Measurements from ENCODE around the gene GPRC5A. TPM values are rescaled to one million over a fixed set of nuclear protein-coding genes. Genes with fewer than 3 reads are reported as not detected.

Gene GPRC5A
- polyA plus RNA-seq, 12 donors, result 1.4 to 11.0 (median 2.2) TPM; not detected in 1

DNA sequence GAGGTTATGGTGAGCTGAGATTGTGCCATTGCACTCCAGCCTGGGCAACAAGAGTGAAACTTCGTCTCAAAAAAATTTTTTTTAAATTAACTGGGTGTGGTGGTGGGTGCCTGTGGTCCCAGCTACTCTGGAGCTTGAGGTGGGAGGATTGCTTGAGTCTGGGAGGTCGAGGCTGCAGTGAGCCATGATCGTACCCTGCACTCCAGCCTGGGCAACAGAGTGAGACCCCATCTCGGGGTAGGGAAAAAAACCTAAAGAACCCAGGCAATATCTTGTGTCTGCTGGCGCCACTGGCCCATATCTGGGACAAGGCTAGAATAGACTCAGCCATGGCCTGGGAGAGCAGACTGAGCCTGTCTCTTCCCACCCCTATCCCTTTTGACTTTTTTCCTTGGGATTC lies 9.1 kb upstream of the GPRC5A start:
- DNase-seq, result no peak

DNA sequence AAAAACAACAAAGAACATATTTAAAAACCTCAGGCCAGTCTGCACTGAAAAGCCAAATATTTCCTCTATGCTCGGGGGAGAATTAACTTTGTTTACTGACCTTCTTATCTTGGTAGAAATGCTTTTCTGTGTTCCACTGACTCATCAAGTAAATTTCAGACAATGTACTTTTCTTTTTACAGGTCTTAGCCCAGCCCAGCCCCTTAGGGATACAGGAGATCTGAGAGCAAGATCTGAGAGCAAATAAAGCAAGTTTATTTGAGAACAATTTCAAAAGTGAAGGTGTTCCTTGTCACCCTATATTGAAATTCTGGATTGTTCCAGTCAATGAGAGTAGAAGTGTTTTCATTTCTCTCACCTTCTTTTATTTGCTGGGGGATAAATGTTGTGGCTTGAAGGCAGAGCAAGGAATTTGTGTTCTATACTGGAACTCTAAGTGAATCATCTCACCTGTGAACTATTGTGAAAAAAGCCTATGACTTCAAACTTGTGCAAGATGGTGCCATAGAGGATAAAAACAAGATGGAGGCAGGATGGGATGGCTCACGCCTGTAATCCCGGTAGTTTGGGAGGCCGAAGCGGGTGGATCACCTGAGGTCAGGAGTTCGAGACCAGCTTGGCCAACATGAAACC lies 7.9 kb upstream of the GPRC5A start:
- no peak for DNase-seq

GRCh38 chr12:12885096-12885792 lies 6.1 kb upstream of the GPRC5A start:
- no peak for DNase-seq

- no peak for DNase-seq
These were observed 3.9 kb upstream of the GPRC5A start for GRCh38 chr12:12887471-12887870.

DNA sequence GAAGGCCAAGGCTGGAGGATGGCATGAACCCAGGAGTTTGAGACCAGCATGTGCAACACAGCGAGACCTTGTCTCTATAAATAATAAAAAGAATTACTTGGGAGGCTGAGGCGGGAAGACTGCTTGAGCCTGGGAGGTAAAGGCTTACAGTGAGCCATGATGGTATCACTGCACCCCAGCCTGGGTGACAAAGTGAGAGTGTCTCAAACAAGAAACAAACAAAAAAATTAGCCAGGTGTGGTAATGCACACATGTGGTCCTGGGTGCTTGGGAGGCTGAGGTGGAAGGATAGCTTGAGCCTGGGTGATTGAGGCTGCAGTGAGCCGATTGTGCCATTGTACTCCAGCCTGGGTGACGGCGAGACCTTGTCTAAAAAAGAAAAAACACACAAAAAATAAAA lies 1.7 kb upstream of the GPRC5A start:
- DNase-seq, result no peak

DNA sequence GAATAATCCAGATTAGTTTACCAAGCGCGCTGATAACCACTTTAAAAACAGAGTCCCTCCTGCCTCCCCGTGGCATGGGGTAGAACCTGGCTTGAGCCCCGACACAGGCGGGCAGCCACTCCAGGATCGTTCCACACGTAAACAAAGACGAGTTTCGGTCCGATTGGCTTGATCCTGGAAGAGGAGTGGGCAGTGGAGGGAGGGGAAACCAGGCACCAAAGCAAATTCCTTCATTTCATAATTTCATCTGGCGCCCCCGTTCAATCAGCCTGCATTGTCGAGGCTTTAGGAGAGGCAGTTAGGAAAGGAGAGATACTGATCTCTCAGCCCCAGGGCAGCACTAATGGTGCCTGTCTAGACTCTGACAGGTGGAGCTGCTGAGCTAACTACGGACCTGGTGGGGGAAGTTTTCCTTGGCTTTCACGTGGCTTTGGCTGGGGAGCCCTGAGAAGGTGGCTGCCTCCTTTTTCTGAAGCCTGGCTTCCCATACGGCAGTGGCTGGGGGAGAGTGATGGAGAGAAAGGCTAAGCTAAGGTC lies 751 bp upstream of the GPRC5A start:
- peak; percentile 61 for DNase-seq

DNA sequence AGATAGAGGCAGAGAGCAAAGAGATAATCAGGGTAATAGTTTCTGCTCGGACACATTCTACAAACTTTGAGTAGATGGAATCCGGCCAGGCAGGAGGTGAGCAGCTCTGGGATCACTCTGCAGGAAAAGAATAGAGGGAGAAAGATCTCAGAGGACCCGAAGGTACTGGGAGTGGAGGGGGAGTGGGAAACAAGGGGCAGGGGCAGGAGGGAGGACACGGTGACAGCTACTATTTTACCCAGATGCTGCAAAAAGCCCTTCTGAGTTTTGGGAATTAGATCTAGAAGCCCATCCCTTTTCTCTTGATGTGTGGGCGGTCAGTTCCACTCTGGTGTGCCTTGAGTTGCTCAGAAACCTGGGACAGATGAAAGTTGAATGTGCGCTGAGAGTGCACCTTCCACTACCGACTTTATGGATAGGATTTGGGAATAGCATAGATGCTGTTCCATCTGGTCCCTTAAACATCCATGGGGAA lies 556 bp downstream of the GPRC5A start:
- DNase-seq, result no peak

- DNase-seq, result no peak
These were observed 1.3 kb downstream of the GPRC5A start for GRCh38 chr12:12892681-12893141.

DNA sequence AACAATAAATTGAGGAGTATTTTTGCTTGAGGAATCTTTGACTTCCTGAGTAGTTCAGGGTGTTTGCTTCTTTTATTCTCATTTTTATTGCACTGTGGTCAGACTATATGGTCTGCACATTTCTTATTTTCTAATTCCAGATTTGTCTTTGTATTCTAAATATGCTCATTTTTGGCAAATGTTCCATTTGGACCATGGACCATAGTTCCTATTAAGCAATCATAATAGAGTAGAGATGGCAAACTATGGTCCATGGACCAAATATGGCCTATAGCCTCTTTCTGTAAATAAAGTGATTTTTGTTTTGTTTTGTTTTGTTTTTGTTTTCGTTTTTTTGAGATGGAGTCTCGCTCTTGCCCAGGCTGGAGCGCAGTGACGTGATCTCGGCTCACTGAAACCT lies 2.1 kb downstream of the GPRC5A start:
- DNase-seq, result no peak

DNA sequence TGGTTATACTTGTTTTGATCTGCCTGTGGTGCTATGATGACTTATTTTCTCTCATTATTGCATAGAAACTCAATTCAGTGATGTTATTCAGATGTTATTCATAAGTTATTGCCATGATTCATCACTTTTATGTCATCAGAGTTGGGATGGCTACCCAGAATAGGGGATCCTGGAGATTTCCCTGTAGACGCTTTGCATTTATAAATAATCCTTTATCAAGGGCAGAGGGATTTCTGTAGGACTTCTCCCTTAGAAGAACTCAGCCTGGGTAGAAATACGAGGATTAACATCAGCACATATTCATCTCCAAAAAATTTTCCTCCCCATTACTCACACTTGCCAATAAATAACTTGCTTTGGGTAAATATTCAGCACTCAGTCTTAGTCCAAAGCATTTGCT lies 4.9 kb downstream of the GPRC5A start:
- no peak for DNase-seq

GRCh38 chr12:12897302-12897701 lies 5.9 kb downstream of the GPRC5A start:
- no peak for DNase-seq

DNA sequence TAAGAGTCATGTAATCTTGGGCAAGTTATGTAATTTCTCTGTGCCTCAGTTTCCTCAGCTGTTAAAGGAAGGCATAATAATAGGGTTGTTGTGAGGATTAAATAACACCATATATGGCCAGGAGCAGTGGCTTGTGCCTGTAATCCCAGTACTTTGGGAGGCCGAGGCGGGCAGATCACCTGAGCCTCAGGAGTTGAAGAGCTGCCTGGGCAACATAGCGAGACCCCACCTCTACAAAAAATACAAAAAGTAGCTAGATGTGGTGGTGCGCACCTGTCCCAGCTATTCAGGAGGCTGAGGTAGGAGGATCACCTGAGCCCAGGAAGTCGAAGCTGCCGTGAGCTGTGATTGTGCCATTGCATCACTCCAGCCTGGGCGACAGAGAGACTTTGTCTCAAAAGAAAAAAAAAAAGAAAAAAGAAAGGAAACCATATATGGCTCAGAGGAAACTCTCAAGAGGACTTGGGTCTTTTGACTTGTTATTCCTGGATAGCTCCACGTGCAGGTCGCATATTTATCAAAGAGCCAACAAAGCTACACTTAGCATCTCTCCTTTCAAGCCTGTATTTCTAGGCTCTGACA lies 6.9 kb downstream of the GPRC5A start:
- no peak for DNase-seq

DNA sequence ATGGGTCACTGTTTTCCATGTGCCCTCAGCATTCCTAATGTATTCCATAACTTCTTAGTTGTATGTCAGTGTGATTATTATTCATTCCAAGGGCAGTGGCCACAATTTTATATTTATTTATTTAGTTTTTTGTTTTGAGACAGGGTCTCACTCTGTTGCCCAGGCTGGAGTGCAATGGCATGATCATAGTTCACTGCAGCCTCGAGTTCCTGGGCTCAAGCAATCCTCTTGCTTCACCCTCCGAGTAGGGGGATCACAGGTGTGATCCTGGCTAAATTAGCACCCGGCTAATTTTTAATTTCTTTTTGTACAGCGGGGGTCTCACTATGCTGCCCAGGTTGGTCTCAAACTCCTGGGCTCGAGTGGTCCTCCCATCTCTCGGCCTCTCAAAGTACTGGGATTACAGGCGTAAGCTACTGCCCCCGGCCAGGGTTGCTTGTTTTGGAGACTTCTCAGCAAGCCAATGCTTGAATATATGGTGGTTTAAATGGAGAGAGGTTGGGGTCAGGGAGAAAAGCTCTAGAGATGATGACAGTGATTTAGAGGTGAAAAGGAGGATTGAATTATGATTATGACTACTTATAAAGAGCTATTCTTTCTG lies 7.6 kb downstream of the GPRC5A start:
- no peak for DNase-seq

GRCh38 chr12:12899530-12900380 lies 8.4 kb downstream of the GPRC5A start:
- no peak for DNase-seq

GRCh38 chr12:12900786-12901157 lies 9.4 kb downstream of the GPRC5A start:
- no peak for DNase-seq

DNA sequence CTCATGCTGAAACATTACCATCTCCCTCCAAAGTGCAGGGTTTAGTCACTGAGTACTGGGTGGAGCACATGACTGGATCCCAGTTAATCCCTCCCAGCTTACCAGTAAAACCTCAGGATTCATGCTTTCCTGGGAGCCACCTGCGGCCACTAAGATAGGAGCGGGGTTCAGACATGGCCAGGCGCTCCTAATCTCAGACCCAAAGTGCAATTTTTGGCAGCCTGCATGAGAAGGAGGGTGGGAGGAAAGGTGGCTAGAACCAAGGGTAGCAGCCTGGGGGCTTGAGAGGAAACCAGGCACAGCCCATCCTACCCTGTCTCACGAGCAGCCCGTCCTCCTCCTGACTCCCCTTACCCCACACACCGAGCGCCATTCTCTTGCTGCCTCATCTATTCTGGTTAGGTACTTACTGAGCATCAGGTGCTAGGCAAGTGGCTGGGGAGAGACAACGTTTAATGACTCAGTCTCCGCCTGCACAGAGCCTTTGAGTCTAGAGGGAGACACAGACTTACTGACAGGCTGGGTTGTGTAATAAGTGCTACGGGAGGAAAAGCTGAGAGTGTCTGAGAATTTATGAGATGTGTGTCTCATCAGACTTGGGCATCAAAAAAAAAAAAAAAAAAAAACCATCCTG lies 9.9 kb downstream of the GPRC5A start:
- DNase-seq, result no peak

DNA sequence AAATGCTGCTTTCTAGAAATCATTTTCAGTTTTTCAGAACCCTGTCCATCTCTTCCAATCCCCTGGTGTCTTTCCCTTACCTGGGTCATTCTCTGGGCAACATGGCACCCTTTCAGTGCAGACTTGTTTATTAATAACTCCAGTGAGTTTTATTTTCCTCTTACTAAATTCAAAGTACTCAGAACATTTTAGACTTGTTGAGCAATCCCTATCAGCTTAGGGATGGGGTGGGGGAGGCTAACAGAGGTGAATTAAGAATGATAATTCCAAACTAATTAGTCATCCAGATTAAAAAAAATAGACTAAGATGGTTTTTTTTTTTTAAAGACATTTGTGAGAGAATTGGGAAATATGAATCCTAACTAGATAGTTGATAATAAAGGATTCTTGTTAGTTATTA lies 10.7 kb downstream of the GPRC5A start:
- DNase-seq, result no peak

DNA sequence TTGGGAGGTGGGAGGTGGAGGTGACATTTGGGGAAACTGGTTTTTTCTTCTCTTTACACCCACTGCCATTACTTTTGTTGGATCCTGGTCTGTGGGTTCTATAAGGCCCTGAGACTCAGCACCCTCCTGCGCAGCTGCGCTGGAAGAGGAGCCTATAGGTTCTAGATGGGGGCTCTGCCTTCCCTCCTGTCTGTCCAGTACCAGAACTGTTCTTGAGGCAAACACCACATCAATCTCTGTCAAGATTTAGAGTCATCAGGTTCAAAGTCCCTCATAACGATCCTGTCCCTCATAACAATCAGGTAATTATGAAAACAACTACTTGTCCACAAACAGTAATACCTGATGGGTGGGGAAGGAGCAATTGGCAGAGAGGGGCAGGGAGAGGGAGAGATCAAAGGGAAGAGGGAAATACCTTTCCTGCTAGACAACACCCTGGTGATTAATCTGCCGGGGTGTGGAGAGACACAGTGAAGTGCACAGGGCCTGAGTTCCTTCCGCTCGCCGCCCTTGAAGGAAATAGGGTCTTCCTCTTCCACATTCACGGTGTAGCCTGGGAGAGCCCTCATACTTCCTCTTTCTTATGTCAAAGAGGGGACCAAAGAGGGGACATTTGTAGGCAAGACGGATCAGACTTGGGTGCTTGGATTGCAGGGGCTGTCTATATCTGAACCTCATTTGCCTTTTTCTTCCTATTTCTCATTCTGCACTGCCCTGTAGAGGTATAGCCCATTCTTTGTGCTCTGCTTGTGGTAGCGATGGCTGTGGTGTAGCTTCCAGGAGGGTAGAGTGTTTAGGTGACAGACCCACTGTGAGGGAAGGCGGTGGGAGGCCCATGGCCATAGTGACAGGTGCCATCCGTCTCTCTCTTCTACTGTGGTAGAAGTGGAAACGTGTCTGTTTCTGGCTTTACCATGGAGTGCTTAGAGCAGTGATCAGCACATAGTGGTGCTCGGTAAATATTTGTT lies 12.6 kb downstream of the GPRC5A start:
- DNase-seq, result no peak

DNA sequence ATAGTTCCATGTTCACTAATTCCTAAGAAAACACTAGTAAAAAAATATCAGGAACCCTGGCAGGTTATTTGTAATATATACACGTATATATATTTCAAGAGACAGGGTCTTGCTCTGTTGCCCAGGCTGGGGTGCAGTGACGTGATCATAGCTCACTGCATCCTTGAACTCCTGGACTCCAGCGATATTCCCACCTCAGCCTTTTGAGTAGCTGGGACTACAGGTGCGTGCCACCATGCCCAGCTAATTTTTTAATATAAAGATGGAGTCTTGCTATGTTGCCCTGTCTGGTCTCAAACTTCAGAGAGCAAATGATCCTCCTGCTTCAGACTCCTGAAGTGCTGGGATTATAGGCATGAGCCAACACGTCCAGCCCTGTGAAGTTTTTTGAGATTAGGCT lies 16.2 kb downstream of the GPRC5A start:
- DNase-seq, result no peak

DNA sequence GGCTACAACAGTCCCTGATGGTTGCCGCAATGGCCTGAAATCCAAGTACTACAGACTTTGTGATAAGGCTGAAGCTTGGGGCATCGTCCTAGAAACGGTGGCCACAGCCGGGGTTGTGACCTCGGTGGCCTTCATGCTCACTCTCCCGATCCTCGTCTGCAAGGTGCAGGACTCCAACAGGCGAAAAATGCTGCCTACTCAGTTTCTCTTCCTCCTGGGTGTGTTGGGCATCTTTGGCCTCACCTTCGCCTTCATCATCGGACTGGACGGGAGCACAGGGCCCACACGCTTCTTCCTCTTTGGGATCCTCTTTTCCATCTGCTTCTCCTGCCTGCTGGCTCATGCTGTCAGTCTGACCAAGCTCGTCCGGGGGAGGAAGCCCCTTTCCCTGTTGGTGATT lies 16.9 kb downstream of the GPRC5A start:
- no peak for DNase-seq

Measured in muscle of arm (tissue), 12 donors.